Stimulated activated CD4-positive, alpha-beta T cell treated with anti-CD3 and anti-CD28 coated beads, Interleukin-1b, Interleukin-23, amount 100 ng/mL, for 48 hours (primary cell): ENCODE results near the gene EYS.
"Not testable (repeated sequence)": the region's sequence is repeated elsewhere in the genome, so short reads cannot be mapped to it uniquely, and the experiment has no call there.

Source experiments
- DNase-seq: peaks from one replicate; pipeline ENCODE4 v3.0.0-alpha.2; 2020

EYS gene

GRCh38 chr6:63800386-63800785 is 1906.6 kb downstream of the EYS start:
- not testable (repeated sequence) for DNase-seq

GRCh38 chr6:63799813-63800212 is 1907.2 kb downstream of the EYS start:
- DNase-seq = no peak

GRCh38 chr6:63799313-63799712 is 1907.7 kb downstream of the EYS start:
- DNase-seq = no peak

- DNase-seq = no peak
Measured at GRCh38 chr6:63798378-63798777, 1908.6 kb downstream of the EYS start.

GRCh38 chr6:63797721-63798120 is 1909.3 kb downstream of the EYS start:
- DNase-seq = no peak

GRCh38 chr6:63795826-63796225 is 1911.2 kb downstream of the EYS start:
- DNase-seq = no peak

GRCh38 chr6:63795006-63795405 is 1912.0 kb downstream of the EYS start:
- DNase-seq = no peak

GRCh38 chr6:63793465-63794137 is 1913.4 kb downstream of the EYS start:
- DNase-seq = no peak

GRCh38 chr6:63792736-63793464 is 1914.1 kb downstream of the EYS start:
- no peak for DNase-seq

GRCh38 chr6:63790334-63790733 is 1916.7 kb downstream of the EYS start:
- DNase-seq = no peak

- no peak for DNase-seq
Measured at GRCh38 chr6:63789699-63790098, 1917.3 kb downstream of the EYS start.

GRCh38 chr6:63788569-63788968 is 1918.5 kb downstream of the EYS start:
- DNase-seq = no peak

- DNase-seq = no peak
Measured at GRCh38 chr6:63787021-63787420, 1920.0 kb downstream of the EYS start.

GRCh38 chr6:63785006-63785405 is 1922.0 kb downstream of the EYS start:
- no peak for DNase-seq

- no peak for DNase-seq
Measured at GRCh38 chr6:63783096-63783495, 1923.9 kb downstream of the EYS start.

- no peak for DNase-seq
Measured at GRCh38 chr6:63774961-63775360, 1932.1 kb downstream of the EYS start.

- DNase-seq = no peak
Measured at GRCh38 chr6:63773200-63773599, 1933.8 kb downstream of the EYS start.

- DNase-seq = no peak
Measured at GRCh38 chr6:63765828-63766227, 1941.2 kb downstream of the EYS start.

GRCh38 chr6:63764318-63764916 is 1942.6 kb downstream of the EYS start:
- DNase-seq = no peak

- no peak for DNase-seq
Measured at GRCh38 chr6:63760199-63760598, 1946.8 kb downstream of the EYS start.

GRCh38 chr6:63759605-63760105 is 1947.4 kb downstream of the EYS start:
- DNase-seq = no peak

GRCh38 chr6:63757826-63758225 is 1949.2 kb downstream of the EYS start:
- DNase-seq = no peak

GRCh38 chr6:63757275-63757674 is 1949.8 kb downstream of the EYS start:
- not testable (repeated sequence) for DNase-seq

GRCh38 chr6:63750400-63750799 is 1956.6 kb downstream of the EYS start:
- no peak for DNase-seq
